Non-pigmented ciliary epithelial cell (primary cell): Measurements from ENCODE around the gene INTS1.
A peak's percentile ranks its signal among the peaks of the same experiment; 100 is the strongest.

Experiments
- DNase-seq: peaks from one replicate; pipeline ENCODE4 v3.0.0-alpha.2; 2010; ENCODE audit warnings: low read depth

INTS1 gene

GRCh38 chr7:1463676-1464223 lies 40.4 kb downstream of the INTS1 start:
- no peak for DNase-seq

DNA sequence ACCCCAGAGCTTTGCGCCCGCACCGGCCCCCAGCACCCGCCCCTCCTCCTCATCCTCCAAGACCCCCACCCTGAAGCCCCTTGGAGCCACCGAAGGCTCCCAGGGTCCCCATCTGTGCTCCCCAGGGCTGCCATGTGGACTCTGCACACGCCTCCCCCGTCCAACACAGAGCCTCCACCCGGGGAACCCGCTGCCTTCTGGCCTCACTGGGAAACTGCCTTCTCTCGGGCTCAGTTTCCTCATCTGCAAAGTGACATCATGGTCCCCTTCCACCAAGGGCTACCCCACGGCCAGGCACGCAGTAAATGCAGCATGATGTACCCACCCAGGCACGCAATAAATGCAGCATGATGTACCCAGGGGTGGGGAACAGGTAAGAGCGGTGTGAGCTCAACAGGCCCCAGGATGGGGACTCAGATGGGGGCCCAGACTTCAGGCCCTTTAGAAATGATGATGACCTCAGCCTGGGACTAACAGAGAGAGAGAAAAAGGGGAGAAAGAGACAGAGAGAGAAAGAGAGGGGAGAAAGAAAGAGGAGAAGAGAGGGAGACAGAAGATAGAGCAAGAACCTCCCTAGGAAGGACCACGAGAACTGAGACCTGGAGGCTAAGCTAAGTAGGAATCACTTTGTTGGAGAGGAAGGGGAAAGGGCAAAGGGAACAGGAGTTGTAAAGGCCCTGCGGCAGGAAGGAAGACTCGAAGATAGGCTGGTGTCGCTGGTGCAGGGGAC lies 42.4 kb downstream of the INTS1 start:
- DNase-seq, result no peak

DNA sequence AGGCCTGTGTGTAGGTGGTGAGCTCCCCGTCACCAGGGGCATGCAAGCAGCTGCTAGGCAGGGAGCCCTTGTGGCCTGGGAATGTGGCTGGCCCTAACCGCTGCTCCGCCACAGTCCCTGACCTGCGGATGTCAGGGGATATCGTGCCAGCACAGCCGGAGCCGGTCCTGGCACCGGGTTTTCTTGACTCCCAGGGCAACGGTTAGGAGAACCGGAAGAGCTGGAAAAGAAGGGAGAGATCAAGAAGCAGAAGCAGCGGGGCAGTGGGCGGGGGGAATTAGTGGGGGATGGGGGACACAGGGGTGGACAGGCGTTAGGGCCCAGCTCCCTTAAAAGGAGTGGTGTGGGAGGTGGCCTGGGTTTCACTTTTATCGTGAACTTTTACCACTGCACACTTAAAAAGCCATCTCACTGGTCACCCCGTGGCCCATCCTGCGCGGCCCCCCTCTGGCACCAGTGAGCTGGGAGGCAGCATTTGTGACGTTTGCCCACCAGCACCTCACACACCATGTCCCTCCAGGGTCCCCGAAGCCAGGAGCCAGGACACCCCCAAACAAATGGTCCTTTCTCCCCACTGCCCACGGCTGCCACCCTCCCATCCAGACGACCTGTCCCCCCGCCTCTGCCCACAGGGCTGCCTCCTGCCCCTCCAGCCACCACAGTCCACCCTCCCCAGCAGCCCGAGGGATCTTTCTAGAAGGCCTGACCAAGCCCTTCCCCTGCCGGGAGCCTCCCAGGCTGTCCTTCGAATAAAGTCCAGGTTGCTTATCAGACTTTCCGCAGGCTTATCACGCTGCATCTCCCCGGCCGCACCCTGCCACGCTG lies 43.2 kb downstream of the INTS1 start:
- DNase-seq, result no peak

DNA sequence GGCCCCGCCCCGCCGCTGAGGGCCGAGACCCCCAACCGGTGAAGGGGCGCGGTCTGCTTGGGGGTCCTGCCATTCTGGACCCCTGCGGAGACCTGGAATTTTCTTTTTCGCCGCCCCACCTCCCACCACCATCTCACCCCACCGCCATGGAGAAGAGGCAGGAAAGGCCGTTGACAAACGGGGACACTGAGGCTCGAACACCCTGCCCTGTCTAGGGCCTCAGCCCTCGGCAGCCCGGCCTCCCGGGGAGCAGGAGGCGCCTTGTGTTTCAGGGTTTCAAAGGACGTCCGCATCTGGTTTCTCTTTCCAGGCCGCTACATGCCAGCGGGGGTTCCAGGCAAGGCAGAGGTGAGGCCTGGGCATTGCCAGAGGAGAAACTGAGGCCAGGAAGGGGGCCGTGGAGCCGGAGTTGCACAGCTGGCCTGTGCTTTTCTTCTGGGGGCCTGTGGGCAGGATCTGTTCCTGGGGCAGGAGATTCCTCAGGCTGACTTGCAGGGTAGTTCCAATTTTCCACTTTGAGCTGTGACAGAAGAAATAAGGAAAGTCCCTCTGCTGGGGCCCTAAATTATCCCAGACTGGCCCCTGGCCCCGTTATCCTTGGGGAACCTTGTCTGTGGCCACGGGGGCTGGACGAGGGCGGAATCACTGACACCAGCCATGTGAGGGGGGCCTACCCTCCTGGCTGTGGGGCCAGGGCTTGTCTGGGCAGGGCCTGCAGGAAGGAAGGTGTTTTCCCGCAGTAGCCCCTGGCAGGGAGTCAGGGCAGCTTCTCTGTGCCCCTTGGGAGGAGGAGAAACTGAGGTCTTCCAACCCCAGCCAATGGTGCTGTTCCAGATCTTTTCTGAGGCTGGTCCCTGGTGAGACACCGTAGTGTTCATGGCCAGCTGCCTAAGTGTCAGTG lies 44.0 kb downstream of the INTS1 start:
- DNase-seq, result no peak

- DNase-seq, result peak; percentile 83
Measured at GRCh38 chr7:1459512-1459892, 44.7 kb downstream of the INTS1 start.

GRCh38 chr7:1458683-1459511 lies 45.3 kb downstream of the INTS1 start, which contains the start of gene MICALL2:
MICALL2 (minus strand) TSS chr7:1459470; CDS start chr7:1459326, 144 bp downstream.
- no peak for DNase-seq

- no peak for DNase-seq
Measured at GRCh38 chr7:1457949-1458682, 46.1 kb downstream of the INTS1 start.

- DNase-seq, result no peak
Measured at GRCh38 chr7:1457059-1457948, 46.9 kb downstream of the INTS1 start.

DNA sequence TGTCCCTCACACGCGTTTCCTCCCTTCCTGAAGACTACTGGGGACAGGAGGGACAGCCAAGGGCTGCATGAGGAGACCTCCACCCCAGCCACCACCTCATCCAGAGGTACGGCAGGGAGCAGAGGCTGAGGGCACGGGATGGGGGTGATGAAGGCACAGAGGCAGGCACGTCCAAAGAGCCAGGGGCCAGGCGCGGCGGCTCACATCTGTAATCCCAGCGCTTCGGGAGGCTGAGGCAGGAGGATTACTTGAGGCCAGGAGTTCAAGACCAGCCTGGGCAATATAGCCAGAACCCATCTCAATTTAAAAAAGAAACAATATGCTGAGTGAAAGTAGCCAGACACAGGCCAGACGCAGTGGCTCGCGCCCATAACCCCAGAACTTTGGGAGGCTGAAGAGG lies 48.2 kb downstream of the INTS1 start:
- DNase-seq, result no peak

GRCh38 chr7:1455241-1455939 lies 48.8 kb downstream of the INTS1 start:
- DNase-seq, result no peak

DNA sequence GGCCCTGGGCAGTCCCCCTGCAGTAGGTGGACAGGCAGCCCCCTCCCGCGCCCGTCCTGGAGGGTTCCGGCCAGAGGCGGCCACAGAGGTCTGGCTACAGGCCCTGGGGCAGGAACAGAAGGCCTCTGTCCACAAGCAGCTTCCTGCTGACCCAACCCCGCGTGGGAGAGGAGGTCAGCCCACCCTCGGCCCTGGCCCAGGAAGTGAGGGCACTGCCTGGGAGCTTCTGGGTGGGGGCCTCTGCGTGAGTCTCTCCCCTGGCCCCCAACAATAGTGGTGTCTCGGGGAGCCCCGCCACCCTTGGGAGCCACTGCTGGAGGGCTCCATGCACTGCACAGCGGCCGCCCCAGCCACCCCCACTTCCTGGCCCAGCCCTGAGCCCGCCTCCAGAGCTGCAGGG lies 49.6 kb downstream of the INTS1 start:
- no peak for DNase-seq

DNA sequence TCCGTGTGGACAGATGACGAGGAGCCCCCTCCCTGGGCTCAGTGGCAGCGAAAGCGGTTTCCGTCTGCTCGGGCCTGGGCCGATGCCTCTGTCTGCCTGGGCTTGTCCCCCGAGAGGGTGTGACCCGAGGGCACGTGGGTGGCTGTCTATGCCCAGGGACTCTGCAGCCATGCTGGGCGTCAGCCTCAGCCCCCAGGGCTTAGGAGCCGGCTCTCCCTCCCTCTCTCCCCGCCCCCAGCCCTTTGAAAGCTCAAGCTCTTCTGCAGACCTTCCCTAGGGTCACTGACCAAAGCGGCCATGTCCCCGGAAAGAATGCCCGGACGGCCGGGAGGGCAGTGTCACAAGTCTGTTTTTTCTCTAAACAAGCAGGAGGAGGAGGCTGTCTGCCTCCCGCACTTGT lies 52.0 kb downstream of the INTS1 start:
- no peak for DNase-seq

DNA sequence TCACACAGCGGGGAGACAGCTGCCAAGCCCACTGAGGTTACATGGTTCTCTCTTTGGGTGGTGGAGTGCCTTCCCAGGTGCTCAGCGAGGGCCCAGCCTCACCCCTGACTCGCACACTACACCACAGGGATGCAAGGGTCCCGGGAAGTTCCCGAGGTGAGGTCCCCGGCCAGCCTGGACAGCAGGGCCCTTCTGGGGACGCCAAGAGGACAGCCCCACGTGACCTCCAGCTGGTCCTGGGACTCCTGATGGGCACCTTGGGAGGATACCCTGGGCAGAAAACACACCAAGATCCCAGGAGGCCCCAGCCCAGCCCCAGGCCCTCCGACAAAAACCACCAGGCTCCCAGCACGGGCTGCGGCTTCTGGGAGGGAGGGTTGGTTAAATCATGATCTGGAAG lies 53.2 kb downstream of the INTS1 start:
- no peak for DNase-seq

DNA sequence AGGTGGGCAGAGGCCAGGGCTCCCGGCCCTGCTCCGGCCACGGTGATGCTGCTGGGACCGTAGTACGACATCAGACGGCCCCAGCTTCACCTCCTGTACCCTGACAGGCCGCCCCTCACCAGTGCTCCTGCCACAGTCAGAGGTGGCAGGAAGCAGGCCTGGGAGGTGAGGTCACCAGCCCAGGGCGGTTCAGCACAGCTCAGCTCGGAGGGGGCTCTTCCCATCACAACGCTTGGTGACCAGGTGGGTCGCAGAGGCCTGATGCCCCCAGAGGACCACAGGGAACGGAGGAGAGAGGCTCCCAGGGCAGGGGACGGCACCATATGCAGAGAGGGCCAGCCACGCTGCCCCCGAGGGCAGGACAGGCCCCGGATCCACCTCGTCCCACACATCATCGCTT lies 53.8 kb downstream of the INTS1 start:
- DNase-seq, result no peak

DNA sequence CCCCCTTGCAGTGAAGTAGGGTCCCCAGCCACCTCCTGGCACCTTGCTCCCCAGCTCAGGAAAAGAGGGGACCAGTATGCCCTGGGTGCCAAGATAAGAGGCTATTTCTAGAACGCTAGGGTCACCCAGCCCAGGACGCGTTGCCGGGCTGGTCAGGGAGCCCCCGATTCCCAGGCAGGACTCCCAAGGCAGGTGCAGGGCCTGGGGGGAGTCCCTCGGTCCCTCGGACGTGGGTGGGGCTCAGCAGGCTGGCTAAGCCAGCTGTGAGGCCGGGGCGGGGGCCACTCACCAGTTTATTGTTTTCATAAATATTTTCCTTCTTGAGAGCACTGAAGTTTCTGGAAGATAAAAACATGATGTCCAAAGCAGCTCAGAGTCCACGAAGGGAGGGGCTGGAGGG lies 54.2 kb downstream of the INTS1 start:
- DNase-seq, result no peak

DNA sequence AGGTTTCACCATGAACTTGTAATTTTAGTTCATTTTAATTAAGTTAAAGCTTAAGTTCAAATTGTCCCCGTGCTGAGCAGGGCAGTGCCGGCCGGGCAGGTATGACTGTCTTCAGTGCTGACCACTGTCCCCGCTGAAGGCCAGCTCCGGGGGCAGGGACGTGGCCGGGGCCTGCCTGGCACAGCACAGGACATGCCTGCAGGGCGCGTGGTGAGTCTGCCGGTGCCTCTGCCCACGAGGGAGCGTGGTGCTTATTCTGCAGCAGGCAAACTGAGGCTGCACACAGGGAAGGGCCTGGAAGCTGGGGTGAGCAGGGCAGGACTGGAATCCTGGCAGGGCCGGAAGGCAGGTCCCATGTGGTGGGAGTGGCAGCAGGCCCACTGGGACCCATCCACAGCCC lies 54.7 kb downstream of the INTS1 start:
- DNase-seq, result no peak

- no peak for DNase-seq
Measured at GRCh38 chr7:1448958-1449357, 55.2 kb downstream of the INTS1 start.

- DNase-seq, result no peak
Measured at GRCh38 chr7:1447551-1448244, 56.5 kb downstream of the INTS1 start.
